Stimulated activated CD4-positive, alpha-beta T cell treated with anti-CD3 and anti-CD28 coated beads, Interleukin-2, amount 100 ng/mL, for 48 hours (primary cell): ENCODE data around the gene MRAS.
"Not testable (repeated sequence)": the region's sequence is repeated elsewhere in the genome, so short reads cannot be mapped to it uniquely, and the experiment has no call there.

ENCODE experiments used
- DNase-seq, 2 donors: peaks; one replicate each; pipeline ENCODE4 v3.0.0-alpha.2; 2020

The MRAS gene

DNA sequence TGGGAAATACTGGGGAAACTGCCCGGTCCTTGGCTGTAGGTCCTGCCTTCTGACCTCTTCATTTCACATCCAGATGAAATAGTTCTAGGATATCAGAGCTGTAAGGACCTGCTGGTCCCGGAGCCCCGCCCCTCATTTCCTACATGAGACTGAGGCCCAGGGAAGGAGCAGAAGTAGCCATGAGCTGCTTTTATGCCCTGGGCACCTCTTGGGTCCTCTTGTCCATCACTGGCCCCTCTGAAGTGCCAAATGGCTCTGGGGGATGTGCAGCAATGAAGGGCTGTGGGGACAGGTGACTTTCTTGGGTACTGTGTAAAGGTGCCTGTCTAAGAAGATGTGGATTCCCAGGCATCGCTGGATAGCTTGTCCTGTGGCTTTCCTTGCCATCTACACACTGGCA, 45.8 kb downstream of the MRAS start:
- no peak for DNase-seq

DNA sequence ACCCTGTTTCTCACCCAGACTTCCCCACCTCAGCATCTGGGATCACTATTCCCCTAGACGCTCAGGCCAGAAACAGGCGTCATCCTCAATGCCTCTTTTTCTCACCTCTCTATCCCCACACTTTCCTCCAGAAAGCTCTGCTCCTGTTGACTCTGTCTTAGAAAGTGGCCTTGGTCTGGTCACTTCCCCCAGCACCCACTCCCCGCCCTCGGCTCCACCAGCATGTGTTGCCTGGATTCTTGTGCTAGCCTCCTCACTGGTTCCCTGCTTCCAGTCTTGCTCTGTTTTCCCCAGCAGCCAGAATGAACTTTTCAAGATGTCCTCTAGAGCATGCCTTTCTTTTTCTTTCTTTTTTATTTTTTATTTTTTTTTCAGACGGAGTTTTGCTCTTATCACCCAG, 46.3 kb downstream of the MRAS start:
- DNase-seq: no peak

DNA sequence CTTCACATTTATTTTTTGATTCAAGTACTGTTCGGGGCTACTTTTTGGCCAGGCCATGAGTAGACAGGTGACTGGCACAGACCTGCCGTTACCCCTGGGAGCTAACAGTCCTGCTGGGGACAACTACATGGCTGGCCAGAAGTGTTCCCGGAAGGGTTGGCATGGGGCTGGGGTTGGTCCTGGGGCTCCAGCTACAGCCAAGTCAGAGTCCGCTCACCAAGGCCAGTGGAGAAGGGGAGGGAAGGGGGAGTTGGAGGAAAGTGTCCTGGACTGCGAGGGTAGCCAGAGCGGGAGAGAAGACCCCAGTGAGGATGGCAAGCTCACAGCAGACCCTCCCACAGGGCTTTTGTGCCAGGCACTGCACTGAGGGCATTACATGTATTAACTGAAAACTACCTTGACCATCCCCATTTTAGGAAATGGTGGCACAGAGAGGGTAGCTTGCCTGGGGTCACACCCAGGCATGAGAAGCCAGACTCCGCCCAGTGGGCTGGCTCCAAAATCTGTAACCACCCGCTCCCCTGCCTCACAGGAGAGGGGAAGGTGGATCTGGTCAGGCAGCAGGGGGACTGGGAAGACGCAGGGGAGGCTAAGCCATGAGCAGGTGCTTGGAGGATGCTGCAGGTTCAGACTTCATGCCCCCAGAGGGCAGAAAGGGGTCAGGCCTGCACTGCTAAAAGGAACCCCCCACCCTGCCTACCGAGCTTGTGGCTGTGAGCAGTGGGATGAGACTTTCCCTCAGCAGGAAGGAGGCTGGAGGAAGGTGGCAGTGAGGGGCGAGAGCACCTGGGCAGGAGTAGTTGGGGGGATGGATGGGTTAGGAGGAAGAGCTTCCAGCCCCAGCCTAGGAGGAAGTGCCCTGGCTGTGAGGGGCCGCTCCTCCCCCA, 47.7 kb downstream of the MRAS start:
- no peak for DNase-seq

DNA sequence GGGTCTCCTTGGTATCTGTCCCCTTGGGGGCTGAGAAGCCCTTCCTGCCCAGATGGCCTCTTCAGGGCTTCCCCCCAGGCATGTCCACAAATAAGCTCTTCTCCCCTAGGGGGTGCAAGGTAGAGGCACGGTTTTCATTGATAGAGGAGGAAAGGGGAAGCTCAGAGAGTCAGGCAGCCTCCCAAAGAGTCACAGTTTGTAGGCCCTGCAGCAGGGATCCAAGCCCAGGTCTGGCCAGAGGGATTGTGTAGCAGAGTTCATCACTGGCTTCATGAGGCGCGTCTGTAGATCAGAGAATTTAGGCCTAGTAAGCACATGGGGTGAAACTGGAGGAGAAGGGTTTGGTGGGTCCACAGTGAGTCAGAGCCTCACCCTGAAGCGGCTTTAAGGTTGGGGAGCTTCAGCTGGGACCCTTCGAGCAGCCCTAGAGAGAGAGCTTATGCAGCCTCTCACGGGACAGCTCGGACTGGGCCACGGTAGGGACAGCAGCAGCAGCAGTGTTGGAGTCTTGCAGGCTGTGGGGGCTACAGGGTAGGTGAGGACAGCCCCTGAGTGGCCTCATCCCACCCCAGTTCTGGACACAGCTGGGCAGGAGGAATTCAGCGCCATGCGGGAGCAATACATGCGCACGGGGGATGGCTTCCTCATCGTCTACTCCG, 48.5 kb downstream of the MRAS start:
- no peak for DNase-seq

DNA sequence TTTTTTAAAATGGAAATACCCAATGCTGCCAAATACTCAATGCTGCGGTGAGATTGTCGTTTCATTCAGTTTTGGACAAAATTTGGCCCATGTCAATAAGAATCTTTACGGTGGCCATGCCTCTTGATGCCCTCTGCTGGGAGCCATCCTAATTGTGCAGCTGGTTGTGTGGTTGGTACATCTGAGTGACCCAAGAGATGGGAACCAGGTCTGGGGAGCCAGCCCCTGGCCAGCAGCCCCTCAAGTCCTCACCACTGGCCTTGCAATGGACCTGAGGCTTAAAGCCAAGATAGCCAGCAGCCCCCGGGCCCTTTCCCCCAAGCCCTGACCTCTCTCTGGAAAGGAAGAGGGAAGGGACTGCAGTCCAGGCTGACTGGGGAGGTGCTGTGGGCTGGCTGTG, 49.6 kb downstream of the MRAS start:
- no peak for DNase-seq

DNA sequence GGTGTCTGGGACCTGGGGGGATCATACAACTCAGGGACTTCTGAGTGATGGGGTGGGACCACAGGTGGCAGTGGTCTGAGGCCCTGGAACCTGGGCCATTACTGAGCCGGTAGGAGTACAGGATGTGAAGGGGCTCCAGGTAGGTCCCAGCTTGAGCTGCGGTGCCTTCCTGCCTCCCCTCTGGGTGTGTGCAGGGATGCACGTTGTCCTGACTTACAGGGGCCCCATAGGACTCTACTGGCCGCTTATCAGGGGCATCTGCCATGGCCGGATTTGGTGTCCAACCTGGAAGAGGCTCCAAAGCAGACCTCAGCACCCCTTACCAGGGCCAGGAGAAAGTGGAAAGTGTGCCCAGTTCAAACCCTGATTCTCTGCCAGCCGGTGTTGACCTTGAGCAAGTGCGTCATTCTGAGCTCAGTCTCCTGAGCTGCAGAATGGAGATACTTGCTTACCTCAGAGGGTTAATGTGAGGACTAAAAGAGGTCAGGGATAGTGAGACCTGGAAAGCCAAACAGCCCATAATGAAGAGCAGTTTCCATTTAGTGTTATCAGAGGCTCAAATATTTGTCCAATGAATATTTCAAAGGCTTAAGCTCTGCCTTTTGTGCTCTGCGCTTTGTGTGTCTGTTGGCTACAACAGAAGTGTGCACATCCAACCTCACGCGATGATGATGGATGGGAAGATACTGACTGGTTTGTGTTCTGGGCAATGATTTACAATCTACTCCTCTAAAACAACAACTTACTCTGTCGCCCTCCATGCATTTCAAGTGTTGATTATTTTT, 50.6 kb downstream of the MRAS start:
- no peak for DNase-seq

DNA sequence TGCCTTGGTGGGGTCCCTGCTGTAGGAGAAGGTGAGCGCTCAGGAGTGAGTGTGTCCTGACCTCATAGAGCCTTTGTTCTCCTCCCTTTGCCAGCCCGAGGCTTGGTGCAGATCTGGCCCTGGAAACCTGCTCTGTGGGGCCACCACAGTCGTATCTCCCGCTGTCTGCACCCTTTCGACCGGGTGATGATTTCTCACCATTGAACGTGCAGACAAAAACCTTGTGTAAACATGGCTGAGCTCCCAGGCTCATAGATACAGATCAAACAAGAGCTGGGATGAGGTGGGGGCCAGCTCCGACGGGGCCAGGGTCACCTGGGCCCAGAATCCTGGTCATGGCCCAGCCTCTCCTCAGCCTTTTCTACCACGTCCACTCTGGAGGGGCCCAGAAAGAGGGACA, 51.4 kb downstream of the MRAS start:
- DNase-seq: no peak

DNA sequence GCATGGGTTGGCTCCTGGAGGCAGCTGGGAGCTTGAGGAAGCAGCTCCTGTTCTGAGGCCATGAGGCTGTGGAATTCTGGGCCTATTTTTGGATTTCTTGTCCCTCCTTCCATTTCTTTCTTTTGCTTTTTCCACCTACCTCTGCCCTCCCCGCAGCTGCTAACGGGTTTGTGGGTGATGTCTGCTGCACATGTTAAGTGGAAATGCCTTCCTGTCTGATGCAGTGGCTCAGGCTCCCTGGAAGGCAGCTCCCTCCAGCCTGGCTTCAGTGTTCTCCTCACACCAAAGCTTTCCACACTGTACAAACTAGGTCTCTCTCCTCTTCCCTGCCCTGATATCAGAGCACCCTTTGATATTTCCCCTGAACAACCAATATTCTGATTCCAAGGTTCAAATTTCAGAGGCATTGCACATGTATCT, 52.3 kb downstream of the MRAS start:
- no peak for DNase-seq

DNA sequence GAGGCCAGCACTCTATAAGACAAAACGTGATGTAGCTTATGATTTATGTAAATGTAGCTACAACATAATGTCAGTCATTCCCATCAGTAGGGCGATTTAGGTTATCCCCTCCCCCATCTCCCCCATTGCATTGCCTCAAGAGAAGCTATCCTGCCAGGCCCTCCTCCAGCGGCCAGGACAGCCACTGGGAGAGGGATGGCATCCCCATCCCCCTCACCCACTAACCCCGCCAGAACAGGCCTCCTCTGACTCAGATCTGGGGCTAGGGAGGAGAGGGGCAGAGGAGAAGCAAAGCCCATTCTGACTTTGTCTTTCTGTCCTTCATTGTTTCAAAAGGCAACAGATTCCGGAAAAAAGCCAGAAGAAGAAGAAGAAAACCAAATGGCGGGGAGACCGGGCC, 53.5 kb downstream of the MRAS start:
- DNase-seq: no peak

DNA sequence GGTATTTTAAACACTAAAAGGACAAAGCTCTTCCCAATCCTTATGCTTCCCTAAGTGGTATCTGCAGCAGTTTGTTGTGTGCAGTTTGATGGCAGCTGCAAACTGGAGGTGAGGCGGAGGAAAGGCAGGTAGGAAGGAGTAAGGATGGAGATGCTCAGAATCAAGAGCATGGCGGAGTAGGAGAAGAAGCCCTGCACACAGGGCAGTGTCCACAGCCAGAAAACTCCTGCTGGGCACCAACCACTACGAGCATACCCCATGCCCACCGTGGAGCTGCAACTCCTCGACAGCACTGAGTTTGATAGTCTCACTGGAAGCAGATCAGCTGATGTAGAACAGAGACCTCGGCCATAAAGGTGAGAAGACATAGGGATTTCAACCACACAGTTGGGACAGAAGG, 55.7 kb downstream of the MRAS start:
- no peak for DNase-seq

DNA sequence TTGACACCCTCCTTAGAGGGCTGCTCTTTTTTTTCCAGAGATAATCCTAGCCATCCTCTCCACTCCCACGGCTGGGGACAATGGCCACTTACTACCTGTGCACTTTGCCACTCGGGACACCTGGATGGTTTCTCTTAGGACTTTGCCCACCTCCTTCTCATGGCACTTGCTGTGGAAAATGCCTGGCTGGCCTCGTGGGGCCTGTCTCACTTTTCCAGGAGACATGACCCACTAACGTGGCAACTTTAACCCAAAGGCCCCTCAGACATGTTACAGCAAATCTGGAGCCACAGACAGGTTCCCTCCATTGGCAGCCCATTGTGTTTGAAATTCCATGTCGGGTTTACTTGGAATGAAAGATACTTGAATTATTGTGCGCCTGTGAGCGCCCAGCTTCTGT, 56.6 kb downstream of the MRAS start:
- DNase-seq: no peak

DNA sequence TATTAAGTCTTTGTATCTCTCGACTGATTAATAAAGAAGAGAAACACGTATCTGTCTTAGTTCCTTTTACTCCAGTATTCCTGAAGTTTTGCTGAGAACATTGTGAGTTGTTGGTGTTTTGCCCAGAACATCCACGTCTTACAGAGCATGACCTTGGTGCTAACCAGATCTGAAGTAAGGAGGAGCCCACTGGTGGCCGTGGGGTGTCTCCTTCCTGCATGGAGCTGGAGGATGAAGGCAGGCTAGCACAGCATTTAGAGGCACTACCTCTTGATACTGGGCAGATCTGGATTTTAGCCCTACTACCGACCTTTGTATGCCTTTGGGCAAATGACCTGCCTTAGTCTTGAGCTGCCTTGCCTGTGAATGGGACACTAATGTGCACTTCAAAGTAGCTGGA, 57.1 kb downstream of the MRAS start:
- no peak for DNase-seq

DNA sequence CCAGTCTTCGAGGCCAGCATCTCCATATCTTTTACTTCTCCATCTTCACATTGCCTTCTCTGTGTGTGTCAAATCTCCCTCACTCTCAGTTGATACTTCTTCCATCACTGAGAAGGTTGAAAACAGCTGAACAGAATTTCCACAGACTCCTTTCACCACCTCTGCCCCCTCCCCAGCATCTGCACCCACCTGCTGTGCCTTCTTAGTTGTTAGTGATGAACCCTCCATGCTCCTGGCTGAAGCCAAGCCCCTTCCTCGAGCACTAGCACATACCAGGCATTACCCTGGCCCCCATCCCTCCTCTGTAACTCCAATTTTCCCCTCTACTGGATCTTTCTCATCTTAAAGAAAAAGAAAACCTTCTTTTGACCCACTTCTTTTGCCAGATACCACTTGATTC, 58.2 kb downstream of the MRAS start:
- no peak for DNase-seq

DNA sequence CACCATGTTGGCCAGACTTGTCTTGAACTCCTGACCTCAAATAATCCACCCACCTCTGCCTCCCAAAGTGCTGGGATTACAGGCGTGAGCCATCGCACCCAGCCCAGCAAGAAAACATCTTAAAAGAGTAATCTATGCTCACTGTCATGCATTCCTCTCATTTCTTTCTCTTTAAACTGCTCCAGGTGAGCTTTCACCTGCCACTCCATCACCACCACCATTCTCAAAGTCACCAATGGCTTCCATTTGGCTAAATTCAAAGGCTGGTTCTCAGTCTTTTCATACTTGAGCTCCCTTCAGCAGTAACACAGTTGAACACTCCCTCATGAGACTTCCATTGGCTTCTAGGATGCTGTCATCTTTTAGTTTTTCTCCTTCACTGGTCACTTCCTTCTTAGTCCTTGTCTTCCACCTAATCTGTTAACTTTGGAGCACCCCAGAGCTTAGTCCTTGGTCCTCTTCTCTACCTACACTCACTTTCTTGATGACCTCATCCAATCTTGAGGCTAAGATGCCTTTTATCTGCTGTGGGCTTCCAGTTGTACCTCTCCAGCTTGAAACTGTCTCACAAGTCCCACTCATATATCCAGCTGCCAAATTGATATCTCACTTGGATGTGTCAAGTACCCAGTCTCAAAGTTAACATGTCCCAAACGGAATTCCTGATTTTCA, 59.0 kb downstream of the MRAS start:
- no peak for DNase-seq

DNA sequence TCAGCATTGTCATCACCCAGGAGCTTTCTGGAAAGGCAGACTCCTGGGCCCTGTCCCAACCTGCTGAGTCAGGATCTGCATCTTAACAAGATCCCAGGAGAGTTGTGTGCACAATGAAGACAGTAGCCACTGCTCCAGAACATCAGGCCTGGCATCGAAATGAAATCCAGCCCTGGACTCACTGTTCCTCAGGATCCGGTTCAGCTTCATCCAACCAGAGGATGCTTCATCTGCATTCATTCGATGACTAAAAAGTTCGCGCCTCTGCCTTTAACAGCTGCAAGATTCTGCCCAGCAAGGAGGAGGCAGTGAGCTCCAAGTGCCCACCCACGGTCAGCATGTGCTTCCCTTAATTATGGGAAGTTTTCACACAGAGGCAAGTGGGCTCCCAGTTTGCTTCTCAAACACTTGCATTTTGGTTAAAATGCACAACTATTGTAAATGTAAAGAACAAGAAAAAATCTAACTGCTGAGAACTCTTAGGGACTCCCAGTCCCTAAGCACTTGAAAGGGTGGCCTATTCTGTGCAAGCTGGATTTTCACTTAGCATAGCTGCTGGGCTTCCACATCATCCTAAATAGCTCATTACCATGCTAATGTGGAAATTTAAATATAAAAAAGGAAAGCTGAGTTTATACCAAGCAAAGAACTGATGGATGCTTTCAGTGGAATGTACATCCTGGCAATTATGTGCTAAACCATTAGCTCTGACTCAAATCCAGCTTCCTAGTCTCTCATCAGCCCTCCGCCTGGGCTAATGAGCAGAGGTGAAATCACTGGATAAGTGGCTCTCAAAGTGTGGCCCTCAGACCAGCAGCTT, 60.6 kb downstream of the MRAS start:
- no peak for DNase-seq

DNA sequence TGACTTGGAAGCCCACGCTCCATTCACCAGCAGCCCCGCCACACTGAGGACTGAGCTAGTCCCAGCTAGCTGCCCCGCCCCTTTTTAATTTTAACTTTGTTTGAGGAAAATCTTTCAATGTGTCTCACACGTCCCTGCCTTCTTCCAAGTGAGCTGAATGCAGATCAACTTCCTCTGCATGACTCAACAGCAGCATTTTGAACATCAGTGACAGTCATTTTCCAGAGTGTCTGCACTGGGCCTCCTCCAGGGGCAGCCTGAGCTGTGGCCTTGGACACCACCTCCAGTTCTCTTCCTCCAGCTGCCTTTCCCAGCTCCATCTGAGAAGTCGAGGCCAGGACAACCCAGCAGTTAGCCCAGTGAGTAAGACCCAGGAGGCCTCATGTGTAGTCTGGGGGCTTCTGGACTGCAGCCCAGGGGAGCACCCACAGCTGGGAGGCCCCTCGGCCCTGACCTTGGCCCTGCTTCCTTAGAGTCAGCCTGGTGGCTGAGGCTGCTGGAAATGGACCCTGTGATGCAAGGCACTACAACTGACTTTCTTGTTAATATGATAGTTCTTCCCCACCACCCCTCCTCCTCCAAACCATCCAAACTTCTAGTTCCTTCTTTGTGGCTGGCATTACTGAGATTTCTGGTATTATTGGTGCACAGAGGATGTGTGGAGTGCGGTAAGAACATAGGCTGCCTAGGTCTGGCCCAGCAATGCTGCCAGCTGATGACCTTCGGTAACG, 64.6 kb downstream of the MRAS start:
- no peak for DNase-seq

DNA sequence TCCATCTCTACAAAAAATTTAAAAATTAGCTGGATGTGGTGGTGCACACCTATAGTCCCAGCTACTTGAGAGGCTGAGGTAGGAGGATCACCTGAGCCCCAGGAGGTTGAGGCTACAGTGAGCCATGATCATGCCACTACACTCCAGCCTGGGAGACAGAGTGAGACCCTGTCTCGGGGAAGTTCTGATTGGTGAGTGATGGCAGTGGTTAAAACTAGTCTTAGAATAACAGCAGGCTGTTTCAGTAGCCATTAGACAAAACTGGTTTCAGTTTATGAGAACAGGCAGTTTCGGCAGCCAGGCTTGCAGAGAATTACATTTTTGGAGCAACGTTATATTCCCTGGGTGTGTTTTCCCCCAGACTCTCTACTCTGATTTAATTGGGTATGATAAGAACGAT, 67.9 kb downstream of the MRAS start:
- not testable (repeated sequence) for DNase-seq

DNA sequence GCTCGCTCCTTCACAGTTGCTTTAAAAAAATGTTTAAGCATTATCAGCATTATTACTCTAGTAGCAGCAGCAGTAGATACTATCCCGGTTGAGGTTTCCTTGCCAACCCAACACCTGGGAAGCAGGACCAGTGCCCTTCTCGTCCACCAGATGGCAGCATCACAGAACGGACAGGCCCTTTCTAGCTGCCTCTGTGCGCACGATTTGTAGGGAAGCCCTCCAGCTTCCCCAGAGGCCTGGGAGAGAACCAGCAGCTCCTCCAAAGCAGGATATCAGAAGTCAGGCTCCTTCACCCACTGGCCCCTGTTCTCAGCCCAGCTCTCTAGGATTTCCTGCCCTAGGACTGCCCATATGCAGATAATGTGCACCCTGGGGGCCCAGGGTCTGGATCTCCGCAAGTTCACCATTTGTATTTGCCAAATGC, 69.2 kb downstream of the MRAS start:
- peak; percentile 69 to 70 for DNase-seq

DNA sequence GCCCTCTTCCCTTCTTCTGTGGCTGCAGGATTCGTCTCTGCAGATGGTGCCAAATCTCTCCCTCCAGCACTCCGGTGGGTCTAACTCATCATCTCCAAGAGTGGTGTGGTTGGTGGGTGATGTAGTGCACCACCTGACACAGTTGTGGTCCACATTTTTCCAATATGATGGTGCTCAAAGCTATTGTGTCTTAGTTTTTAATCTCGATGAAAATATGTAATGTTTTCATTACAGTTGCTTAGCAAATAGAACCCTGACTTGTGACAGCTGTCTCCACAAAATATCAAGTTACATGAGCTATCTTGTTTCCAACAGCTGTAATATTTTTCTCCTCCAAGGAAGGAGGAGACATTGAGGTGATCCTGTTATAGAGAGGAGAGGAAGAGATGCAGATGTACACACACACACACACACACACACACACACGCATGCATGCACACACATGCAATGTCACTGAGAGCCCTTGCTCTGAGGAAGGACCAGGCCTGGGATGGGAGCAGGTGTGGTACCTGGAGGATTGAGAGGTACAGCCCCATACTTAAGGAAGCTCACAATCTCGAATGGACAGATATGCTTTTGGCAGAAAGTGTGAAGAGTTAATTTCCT, 70.3 kb downstream of the MRAS start:
- DNase-seq: no peak

DNA sequence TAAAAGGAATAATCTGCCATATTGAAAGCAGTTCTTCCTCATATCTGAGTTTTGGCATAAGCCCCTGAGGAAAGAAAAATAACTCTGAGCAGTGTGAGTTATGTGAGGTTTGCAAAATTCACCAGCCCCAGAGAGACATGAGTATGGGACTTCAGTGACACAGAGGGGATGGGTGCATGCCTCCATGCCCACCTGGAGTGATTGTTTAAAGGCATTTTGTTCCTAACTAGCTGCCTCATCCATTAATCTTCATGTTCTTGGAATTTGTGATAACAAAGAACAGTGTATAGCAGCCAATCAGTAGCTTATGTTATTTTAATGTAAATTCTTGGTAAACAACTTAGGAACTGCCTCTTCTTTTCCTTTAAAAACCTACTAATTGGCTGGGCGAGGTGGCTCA, 74.9 kb downstream of the MRAS start:
- DNase-seq: no peak

DNA sequence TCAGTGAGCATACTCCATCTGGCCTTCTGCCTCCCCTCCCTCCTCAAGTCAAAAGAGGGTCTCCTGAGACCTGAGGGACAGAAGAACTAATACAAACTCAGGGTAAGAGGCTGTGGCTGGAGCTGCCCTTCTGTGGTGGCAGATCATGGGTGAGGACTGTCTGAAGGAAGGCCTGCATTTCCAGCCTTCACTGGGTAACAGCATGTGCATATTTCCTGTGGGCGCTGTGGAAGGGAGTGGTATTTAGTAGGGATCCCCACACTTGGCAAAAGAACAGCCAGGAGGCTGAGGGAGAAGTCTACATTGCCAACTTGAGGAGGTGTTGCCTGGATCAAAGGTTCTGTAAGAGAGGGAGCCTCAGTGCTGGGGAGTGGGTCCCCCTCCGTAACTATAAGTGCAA, 75.9 kb downstream of the MRAS start:
- no peak for DNase-seq
